ENCODE data around the gene UHRF2. TPM values are rescaled to one million over a fixed set of nuclear protein-coding genes. Genes with fewer than 3 reads are reported as not detected.

The UHRF2 gene
- total and polyA plus RNA-seq, 4 donors, result 37.7 to 104 (median 66.5) TPM

DNA sequence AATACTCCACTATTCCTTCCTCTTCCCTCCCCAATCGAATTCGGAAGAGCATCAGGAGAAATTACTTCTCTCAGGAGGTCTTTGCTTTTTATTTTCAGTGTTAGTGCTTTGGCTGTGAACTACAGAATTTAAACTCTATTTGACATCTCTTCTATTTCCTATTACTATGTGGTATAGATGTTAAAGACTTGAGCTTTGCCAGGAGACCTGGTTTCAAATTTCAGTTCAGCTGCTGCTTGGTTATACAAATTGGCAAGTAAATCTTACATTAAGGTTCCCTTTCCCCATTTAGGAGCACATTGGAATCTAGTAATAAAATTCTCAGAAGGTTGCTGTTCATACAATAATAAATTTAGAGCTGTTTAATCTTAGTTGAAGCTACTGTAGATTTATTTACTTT is 13.1 kb downstream of the UHRF2 start:
- H3K27me3 ChIP-seq (ENCODE audit: control insufficient read depth, insufficient read depth, low read length), result no peaks in the 10 kb centered on the region
- WGBS (ENCODE audit: insufficient coverage), result no CpG with 5 or more reads among the region's 2 CpGs
- no peak overlapping the region for H3K4me3 ChIP-seq (ENCODE audit: low read depth, low read length)
- H3K36me3 ChIP-seq (ENCODE audit: control insufficient read depth, insufficient read depth, low read length), result no peaks in the 10 kb centered on the region
- H3K9me3 ChIP-seq (ENCODE audit: control insufficient read depth, insufficient read depth, low read length), result no peaks in the 10 kb centered on the region
- DNase-seq (ENCODE audit: low read depth in 4 of 6, low spot score in 6 of 6), result no peak
- H3K4me1 ChIP-seq (ENCODE audit: control insufficient read depth, insufficient read depth, low read length), result no peaks in the 10 kb centered on the region
- no peak overlapping the region for H3K27ac ChIP-seq (ENCODE audit: low read depth, low read length)

DNA sequence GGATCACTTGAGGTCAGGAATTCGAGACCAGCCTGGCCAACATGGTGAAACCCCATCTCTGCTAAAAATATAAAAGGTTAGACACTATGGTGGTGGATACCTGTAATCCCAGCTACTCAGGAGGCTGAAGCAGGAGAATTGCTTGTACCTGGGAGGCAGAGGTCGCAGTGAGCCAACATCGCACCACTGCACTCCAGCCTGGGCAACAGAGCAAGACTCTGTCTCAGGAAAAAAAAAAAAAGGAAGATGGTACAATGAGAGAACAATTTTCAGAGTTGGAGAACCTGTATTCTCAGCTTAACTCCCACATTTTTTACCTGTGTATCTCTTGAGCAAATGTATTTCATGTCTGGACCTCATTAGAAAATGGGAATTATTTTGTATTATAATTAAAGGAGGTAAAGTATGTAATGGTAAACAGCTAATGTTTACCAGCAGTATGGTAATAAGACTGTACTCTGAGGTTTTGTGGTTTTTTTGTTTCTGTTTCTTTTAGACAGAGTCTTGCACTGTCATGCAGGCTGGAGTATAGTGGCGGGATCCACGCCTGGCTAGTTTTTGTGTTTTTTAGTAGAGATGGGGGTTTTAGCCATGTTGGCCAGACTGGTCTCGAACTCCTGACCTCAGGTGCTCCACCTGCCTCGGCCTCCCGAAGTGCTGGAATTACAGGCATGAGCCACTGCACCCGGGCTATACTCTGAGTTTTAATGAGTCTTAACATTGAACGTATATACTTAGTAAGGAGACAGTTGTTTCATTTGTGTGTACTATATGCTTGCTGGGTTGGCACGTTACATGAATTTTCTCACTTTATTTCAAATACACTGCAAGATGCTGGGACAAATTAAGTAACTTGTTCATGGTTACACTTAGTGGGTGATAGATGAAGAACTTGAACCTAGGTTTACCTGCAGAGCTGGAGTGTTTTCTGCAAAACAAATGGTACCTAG is 16.2 kb downstream of the UHRF2 start:
- Histone ChIP-seq H3K27me3 (ENCODE audit: control insufficient read depth, insufficient read depth, low read length) (no peaks in the 10 kb centered on the region), H3K36me3 (ENCODE audit: control insufficient read depth, insufficient read depth, low read length) (peaks cover under 1% of the 10 kb centered on the region), H3K9me3 (ENCODE audit: control insufficient read depth, insufficient read depth, low read length) (no peaks in the 10 kb centered on the region), H3K4me3 (ENCODE audit: low read depth, low read length) (no peak overlapping the region), H3K27ac (ENCODE audit: low read depth, low read length) (no peak overlapping the region), H3K4me1 (ENCODE audit: control insufficient read depth, insufficient read depth, low read length) (no peaks in the 10 kb centered on the region)
- WGBS (ENCODE audit: insufficient coverage), result 94% methylated on average over 7 of the region's 11 CpGs
- DNase-seq (ENCODE audit: low read depth in 4 of 6, low spot score in 6 of 6), result no peak

DNA sequence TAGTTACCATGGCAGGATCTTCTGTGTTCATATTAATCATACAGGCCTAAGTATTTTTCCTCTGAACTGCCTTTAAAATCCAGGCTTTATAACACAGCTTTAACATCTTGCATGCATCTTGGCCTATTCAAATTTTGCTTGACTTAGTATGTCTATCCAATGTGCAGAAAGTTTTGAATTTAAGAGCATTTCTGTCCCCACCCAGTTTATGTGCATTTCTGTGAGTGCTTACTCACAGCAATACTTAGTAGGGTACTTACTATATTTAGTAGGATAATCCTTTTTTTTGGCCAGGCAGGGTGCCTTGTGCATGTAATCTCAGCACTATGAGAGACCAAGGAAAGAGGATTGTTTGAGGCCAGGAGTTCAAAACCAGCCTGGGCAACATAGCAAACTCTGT is 18.0 kb downstream of the UHRF2 start:
- H3K4me3 ChIP-seq (ENCODE audit: low read depth, low read length), result no peak overlapping the region
- no peak for DNase-seq (ENCODE audit: low read depth in 4 of 6, low spot score in 6 of 6)
- H3K4me1 ChIP-seq (ENCODE audit: control insufficient read depth, insufficient read depth, low read length), result no peaks in the 10 kb centered on the region
- H3K27me3 ChIP-seq (ENCODE audit: control insufficient read depth, insufficient read depth, low read length), result no peaks in the 10 kb centered on the region
- peaks cover 7% of the 10 kb centered on the region for H3K36me3 ChIP-seq (ENCODE audit: control insufficient read depth, insufficient read depth, low read length)
- H3K27ac ChIP-seq (ENCODE audit: low read depth, low read length), result no peak overlapping the region
- no peaks in the 10 kb centered on the region for H3K9me3 ChIP-seq (ENCODE audit: control insufficient read depth, insufficient read depth, low read length)

DNA sequence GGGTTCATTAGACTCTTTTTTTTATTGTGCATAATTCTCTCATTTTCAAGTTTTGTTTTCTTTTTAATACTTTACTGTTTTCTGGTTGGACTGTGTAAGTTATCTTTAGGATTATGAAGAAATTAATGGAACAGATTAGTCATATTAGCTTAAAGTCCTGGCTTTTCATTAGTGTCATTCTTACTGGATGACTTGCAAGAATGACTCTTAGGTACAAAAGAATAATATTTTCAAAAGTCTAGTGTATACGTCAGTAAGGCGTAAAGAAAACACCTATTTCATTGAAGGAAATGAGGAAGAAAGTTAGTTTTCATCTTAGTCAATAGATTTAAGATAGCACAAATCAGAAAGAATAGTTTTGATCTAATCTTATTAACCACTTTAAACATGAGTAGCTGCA is 20.4 kb downstream of the UHRF2 start:
- no peaks in the 10 kb centered on the region for H3K4me1 ChIP-seq (ENCODE audit: control insufficient read depth, insufficient read depth, low read length)
- H3K9me3 ChIP-seq (ENCODE audit: control insufficient read depth, insufficient read depth, low read length), result no peaks in the 10 kb centered on the region
- no peak for DNase-seq (ENCODE audit: low read depth in 4 of 6, low spot score in 6 of 6)
- no peak overlapping the region for H3K4me3 ChIP-seq (ENCODE audit: low read depth, low read length)
- no peak overlapping the region for H3K27ac ChIP-seq (ENCODE audit: low read depth, low read length)
- H3K36me3 ChIP-seq (ENCODE audit: control insufficient read depth, insufficient read depth, low read length), result peaks cover 7% of the 10 kb centered on the region
- no CpG with 5 or more reads among the region's 2 CpGs for WGBS (ENCODE audit: insufficient coverage)
- no peaks in the 10 kb centered on the region for H3K27me3 ChIP-seq (ENCODE audit: control insufficient read depth, insufficient read depth, low read length)

DNA sequence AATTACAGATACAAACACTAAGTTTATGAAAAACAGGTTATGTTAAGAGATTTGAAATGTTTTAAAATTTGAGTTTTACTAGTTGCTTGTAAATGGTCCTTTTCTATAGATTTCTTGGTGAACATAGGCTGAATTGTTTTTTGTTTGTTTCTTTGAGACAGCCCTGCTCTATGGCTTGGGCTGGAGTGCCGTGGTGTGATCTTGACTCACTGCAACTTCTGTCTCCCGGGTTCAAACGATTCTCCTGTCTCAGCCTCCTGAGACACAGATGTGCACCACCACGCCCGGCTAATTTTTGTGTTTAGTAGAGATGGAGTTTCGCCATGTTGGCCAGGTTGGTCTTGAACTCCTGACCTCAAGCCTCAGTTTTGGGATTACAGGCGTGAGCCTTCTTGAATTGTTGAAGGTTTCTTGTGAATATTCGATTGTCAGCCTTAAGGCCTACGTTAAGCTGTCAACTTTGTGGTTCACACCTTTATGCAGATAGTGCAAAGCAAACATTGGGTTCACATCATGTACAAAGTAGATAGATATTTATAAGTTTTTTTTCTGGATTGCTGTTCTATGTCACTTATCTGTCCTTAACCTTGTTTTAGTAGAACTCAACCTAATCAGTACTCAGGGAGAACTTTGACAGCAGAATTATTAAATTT is 26.2 kb downstream of the UHRF2 start:
- Histone ChIP-seq H3K4me3 (ENCODE audit: low read depth, low read length) (no peak overlapping the region), H3K9me3 (ENCODE audit: control insufficient read depth, insufficient read depth, low read length) (no peaks in the 10 kb centered on the region), H3K27ac (ENCODE audit: low read depth, low read length) (no peak overlapping the region), H3K36me3 (ENCODE audit: control insufficient read depth, insufficient read depth, low read length) (peaks cover 7% of the 10 kb centered on the region), H3K4me1 (ENCODE audit: control insufficient read depth, insufficient read depth, low read length) (no peaks in the 10 kb centered on the region), H3K27me3 (ENCODE audit: control insufficient read depth, insufficient read depth, low read length) (no peaks in the 10 kb centered on the region)
- DNase-seq (ENCODE audit: low read depth in 4 of 6, low spot score in 6 of 6), result no peak
- 86% methylated on average over 2 of the region's 9 CpGs for WGBS (ENCODE audit: insufficient coverage)

DNA sequence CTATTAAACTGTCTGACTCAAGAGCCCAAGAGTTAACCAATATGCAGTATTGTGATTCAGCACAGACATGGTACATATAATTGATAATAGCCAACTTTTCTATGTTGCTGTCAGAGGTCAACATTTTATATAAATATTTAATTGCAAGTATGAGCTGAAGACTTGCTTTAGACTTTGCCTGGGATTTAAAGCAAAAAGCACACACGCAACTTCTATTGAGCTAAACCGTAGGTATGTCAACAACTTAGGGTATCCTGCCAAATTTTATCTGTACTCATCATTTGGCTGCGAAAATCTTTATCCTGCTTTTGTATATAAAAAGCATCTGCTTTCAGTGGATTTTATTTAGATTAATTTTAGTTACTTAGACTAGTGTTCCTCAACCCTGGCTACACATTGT is 27.4 kb downstream of the UHRF2 start:
- Histone ChIP-seq H3K4me1 (ENCODE audit: control insufficient read depth, insufficient read depth, low read length) (no peaks in the 10 kb centered on the region), H3K36me3 (ENCODE audit: control insufficient read depth, insufficient read depth, low read length) (peaks cover 3% of the 10 kb centered on the region), H3K27ac (ENCODE audit: low read depth, low read length) (no peak overlapping the region), H3K9me3 (ENCODE audit: control insufficient read depth, insufficient read depth, low read length) (no peaks in the 10 kb centered on the region), H3K4me3 (ENCODE audit: low read depth, low read length) (no peak overlapping the region), H3K27me3 (ENCODE audit: control insufficient read depth, insufficient read depth, low read length) (no peaks in the 10 kb centered on the region)
- WGBS (ENCODE audit: insufficient coverage), result no CpG with 5 or more reads among the region's 3 CpGs
- DNase-seq (ENCODE audit: low read depth in 4 of 6, low spot score in 6 of 6), result no peak

DNA sequence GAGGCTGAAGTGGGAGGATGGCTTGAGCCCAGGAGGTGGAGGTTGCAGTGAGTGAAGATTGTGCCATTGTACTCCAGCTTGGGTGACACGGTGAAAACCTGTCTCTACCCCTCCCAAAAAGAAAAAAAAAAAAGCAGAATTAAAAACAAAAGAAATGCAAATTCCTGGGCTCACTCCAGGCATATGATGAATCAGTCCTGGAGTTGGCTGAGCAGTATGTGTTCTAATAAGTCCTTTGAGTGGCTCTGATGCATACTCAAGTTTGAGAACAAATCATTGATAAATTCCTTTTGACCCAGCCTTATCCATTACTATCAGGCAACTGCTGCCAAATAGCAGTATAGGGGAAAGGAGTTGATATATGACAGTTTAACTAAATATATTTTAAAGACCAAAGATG is 28.3 kb downstream of the UHRF2 start:
- H3K9me3 ChIP-seq (ENCODE audit: control insufficient read depth, insufficient read depth, low read length), result no peaks in the 10 kb centered on the region
- DNase-seq (ENCODE audit: low read depth in 4 of 6, low spot score in 6 of 6), result peak in 1 of 6 donors; percentile 3
- no peaks in the 10 kb centered on the region for H3K27me3 ChIP-seq (ENCODE audit: control insufficient read depth, insufficient read depth, low read length)
- peaks cover 5% of the 10 kb centered on the region for H3K36me3 ChIP-seq (ENCODE audit: control insufficient read depth, insufficient read depth, low read length)
- no CpG with 5 or more reads among the region's 1 CpG for WGBS (ENCODE audit: insufficient coverage)
- H3K27ac ChIP-seq (ENCODE audit: low read depth, low read length), result no peak overlapping the region
- H3K4me1 ChIP-seq (ENCODE audit: control insufficient read depth, insufficient read depth, low read length), result no peaks in the 10 kb centered on the region
- no peak overlapping the region for H3K4me3 ChIP-seq (ENCODE audit: low read depth, low read length)

DNA sequence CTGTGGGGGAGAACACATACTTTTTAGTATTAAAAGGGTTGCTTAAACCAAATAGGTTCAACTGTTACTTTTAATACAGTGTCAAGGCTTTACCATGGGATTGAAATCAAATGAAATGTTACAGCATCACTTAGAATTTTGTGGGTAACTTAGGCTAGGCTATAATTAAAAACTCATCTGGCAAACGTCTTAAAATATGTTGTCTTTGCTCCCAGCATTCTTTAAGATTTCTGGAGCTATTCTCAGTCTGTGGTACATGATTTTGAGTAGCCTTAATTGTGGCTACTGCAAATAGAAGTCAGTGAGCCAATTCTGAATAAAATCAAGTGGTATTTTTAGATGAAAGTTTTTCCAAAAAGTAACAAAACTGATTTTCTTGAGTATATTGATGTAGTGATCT is 30.7 kb downstream of the UHRF2 start:
- Histone ChIP-seq H3K9me3 (ENCODE audit: control insufficient read depth, insufficient read depth, low read length) (no peaks in the 10 kb centered on the region), H3K27me3 (ENCODE audit: control insufficient read depth, insufficient read depth, low read length) (no peaks in the 10 kb centered on the region), H3K36me3 (ENCODE audit: control insufficient read depth, insufficient read depth, low read length) (peaks cover 5% of the 10 kb centered on the region), H3K27ac (ENCODE audit: low read depth, low read length) (no peak overlapping the region), H3K4me3 (ENCODE audit: low read depth, low read length) (no peak overlapping the region), H3K4me1 (ENCODE audit: control insufficient read depth, insufficient read depth, low read length) (no peaks in the 10 kb centered on the region)
- no CpG with 5 or more reads among the region's 1 CpG for WGBS (ENCODE audit: insufficient coverage)
- no peak for DNase-seq (ENCODE audit: low read depth in 4 of 6, low spot score in 6 of 6)

DNA sequence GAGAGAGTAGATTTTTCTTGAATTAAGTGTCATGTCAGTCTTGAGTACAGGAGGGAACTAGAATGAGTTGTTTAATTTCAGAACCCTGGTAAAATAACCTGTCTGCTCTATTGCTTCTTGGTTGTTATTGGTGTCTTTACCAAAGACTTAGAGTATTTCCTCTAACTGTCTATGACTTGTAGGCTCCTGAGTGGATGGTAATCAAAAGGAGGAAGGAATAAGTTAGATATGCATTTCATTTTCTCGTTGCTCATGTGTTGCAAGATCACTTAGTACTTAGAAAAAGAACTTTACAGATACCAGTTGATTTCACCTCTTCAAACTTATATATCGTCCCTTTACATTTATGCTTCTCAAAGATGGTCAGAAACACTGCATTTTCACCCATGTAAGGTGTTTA is 31.1 kb downstream of the UHRF2 start:
- no peak for DNase-seq (ENCODE audit: low read depth in 4 of 6, low spot score in 6 of 6)
- no peaks in the 10 kb centered on the region for H3K9me3 ChIP-seq (ENCODE audit: control insufficient read depth, insufficient read depth, low read length)
- H3K36me3 ChIP-seq (ENCODE audit: control insufficient read depth, insufficient read depth, low read length), result peaks cover 5% of the 10 kb centered on the region
- no peaks in the 10 kb centered on the region for H3K4me1 ChIP-seq (ENCODE audit: control insufficient read depth, insufficient read depth, low read length)
- H3K27me3 ChIP-seq (ENCODE audit: control insufficient read depth, insufficient read depth, low read length), result no peaks in the 10 kb centered on the region
- H3K4me3 ChIP-seq (ENCODE audit: low read depth, low read length), result no peak overlapping the region
- no peak overlapping the region for H3K27ac ChIP-seq (ENCODE audit: low read depth, low read length)
- WGBS (ENCODE audit: insufficient coverage), result no CpG with 5 or more reads among the region's 2 CpGs

DNA sequence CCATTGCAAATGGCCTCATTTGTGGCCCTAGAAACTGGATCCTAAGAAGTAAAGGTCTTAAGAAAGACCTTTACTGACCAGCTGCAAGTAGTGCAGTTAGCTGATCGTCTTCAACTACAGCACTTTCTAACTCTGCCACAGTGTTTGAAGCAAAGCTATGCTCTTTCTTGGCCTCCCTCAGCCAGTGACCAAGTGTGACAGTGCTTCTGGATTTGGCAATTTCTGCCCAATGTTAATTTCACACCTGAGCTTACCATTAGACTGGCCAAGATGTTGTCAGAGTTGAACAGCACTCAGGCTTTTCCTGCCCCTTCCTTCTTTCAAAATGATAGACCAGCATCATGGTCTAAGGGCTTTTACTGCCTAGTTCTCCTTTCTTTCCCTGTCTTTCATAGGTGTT is 36.1 kb downstream of the UHRF2 start:
- Histone ChIP-seq H3K4me1 (ENCODE audit: control insufficient read depth, insufficient read depth, low read length) (no peaks in the 10 kb centered on the region), H3K27ac (ENCODE audit: low read depth, low read length) (no peak overlapping the region), H3K36me3 (ENCODE audit: control insufficient read depth, insufficient read depth, low read length) (peaks cover 5% of the 10 kb centered on the region), H3K4me3 (ENCODE audit: low read depth, low read length) (no peak overlapping the region), H3K27me3 (ENCODE audit: control insufficient read depth, insufficient read depth, low read length) (no peaks in the 10 kb centered on the region), H3K9me3 (ENCODE audit: control insufficient read depth, insufficient read depth, low read length) (no peaks in the 10 kb centered on the region)
- WGBS (ENCODE audit: insufficient coverage), result 92% methylated on average over 1 of the region's 1 CpG
- DNase-seq (ENCODE audit: low read depth in 4 of 6, low spot score in 6 of 6), result no peak
